ENCODE data around the gene PODXL2.

The PODXL2 gene

GRCh38 chr3:127706312-127706711 is 77.3 kb downstream of the PODXL2 start:
- Histone ChIP-seq H3K4me1 (no peaks in the 10 kb centered on the region), H3K27me3 (ENCODE audit: control insufficient read depth, insufficient read depth, low read length) (no peaks in the 10 kb centered on the region), H3K27ac (no peak overlapping the region), H3K4me3 (ENCODE audit: low read depth, low read length) (no peak overlapping the region), H3K4me2 (ENCODE audit: low read length) (no peak overlapping the region), H3K9ac (no peak overlapping the region), H3K79me2 (no peaks in the 10 kb centered on the region), H3K9me3 (ENCODE audit: control insufficient read depth, low read length) (no peaks in the 10 kb centered on the region), H2AFZ (no peak overlapping the region), H3K36me3 (ENCODE audit: control insufficient read depth, insufficient read depth, low read length) (no peaks in the 10 kb centered on the region)
- TF ChIP-seq CTCF (IDR thresholded peaks at IDR 0.05): no peak

DNA sequence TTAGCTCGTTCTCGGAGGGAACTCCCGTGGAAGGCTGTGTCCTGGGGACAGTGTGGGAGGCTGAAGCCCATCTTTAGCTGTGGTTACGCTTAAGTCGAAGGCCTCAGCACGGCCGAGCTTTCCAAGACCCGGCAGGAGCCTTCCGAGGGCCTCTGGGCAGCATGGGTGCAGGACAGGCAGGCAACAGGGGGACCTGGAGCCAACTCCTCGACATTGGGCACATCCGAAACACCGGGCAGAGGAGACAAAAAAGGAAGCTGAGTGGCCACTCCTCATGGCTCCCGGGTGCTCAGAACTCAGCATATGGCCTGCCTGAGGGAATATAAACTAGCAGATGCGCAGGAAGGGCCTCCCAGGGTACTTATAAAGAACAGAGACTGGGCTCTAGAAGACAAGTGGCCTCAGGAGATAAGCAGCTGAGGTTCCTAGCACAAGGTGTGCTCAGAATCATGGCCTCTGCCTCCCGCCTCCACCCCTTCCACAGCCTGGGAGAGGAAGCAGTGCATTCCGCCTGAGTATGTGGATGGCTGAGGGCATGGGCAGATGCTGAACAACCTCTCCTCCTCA is 77.9 kb downstream of the PODXL2 start:
- H3K27ac ChIP-seq: no peak overlapping the region
- no peak overlapping the region for H3K9ac ChIP-seq
- no peak for TF ChIP-seq CTCF (IDR thresholded peaks at IDR 0.05)
- no peaks in the 10 kb centered on the region for H3K79me2 ChIP-seq
- no peak overlapping the region for H3K4me3 ChIP-seq (ENCODE audit: low read depth, low read length)
- no peak overlapping the region for H2AFZ ChIP-seq
- no peaks in the 10 kb centered on the region for H3K4me1 ChIP-seq
- H3K9me3 ChIP-seq (ENCODE audit: control insufficient read depth, low read length): no peaks in the 10 kb centered on the region
- no peaks in the 10 kb centered on the region for H3K36me3 ChIP-seq (ENCODE audit: control insufficient read depth, insufficient read depth, low read length)
- H3K4me2 ChIP-seq (ENCODE audit: low read length): no peak overlapping the region
- no peaks in the 10 kb centered on the region for H3K27me3 ChIP-seq (ENCODE audit: control insufficient read depth, insufficient read depth, low read length)

DNA sequence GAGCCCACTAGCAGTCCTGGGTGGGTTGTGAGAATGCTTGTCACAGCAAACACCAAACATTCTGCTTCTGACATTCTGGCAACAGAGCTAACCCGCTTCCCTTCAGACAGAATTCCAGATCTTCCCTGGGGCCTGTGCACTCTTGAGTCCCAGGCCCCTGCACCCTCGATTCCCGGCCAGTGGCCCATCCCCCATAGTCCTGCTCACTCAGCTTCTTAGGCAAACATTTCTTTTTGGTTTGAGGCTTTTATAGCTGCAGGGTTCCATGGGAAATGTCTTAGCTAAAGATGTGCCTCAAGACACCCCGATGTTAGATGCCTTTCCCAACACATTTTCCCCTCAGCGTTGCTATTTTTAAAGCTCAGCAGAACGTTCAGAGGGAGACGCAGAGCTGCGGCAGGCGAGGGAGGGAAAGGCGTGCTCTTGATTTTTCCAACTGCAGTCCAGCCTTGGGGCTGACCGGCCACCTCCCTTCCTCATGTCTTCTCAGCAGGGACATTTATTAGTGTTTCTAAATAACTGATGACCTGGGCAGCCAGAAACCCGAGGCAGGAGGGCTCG is 78.9 kb downstream of the PODXL2 start:
- no peak for TF ChIP-seq CTCF (IDR thresholded peaks at IDR 0.05)
- Histone ChIP-seq H2AFZ (peak overlapping the region; percentile 54), H3K9me3 (ENCODE audit: control insufficient read depth, low read length) (no peaks in the 10 kb centered on the region), H3K4me2 (ENCODE audit: low read length) (no peak overlapping the region), H3K4me3 (ENCODE audit: low read depth, low read length) (no peak overlapping the region), H3K4me1 (no peaks in the 10 kb centered on the region), H3K79me2 (no peaks in the 10 kb centered on the region), H3K9ac (no peak overlapping the region), H3K27ac (no peak overlapping the region), H3K27me3 (ENCODE audit: control insufficient read depth, insufficient read depth, low read length) (no peaks in the 10 kb centered on the region), H3K36me3 (ENCODE audit: control insufficient read depth, insufficient read depth, low read length) (no peaks in the 10 kb centered on the region)

GRCh38 chr3:127708837-127709236 is 79.9 kb downstream of the PODXL2 start:
- H3K4me2 ChIP-seq (ENCODE audit: low read length): no peak overlapping the region
- no peak for TF ChIP-seq CTCF (IDR thresholded peaks at IDR 0.05)
- no peak overlapping the region for H3K9ac ChIP-seq
- no peaks in the 10 kb centered on the region for H3K9me3 ChIP-seq (ENCODE audit: control insufficient read depth, low read length)
- no peaks in the 10 kb centered on the region for H3K79me2 ChIP-seq
- no peaks in the 10 kb centered on the region for H3K36me3 ChIP-seq (ENCODE audit: control insufficient read depth, insufficient read depth, low read length)
- no peak overlapping the region for H3K27ac ChIP-seq
- H2AFZ ChIP-seq: no peak overlapping the region
- no peaks in the 10 kb centered on the region for H3K27me3 ChIP-seq (ENCODE audit: control insufficient read depth, insufficient read depth, low read length)
- no peak overlapping the region for H3K4me3 ChIP-seq (ENCODE audit: low read depth, low read length)
- no peaks in the 10 kb centered on the region for H3K4me1 ChIP-seq
